Naive B cell (primary cell): ENCODE measurements around the gene MCF2L. TPM values are rescaled to one million over a fixed set of nuclear protein-coding genes. Genes with fewer than 3 reads are reported as not detected.

Experiments used
- ATAC-seq, 2 donors: fragments of 150-1000 bp; cut with Tn5 transposase; 2 replicates each; pipeline ENCODE4 v1.10.0; 2021; ENCODE audit warnings: low read depth in 2 of 2, mild to moderate bottlenecking in 2 of 2, moderate library complexity in 2 of 2
- DNase-seq: peaks from one replicate; pipeline ENCODE4 v3.0.0; 2022
- H3K27ac Mint-ChIP-seq, 6 donors: one replicate each; pipeline ENCODE4 v1.8.0; 2020 to 2022; ENCODE audit warnings: mild to moderate bottlenecking in 6 of 6, mixed read lengths in 6 of 6, moderate library complexity in 5 of 6, inconsistent platforms in 2 of 6
- H3K27me3 Mint-ChIP-seq, 3 donors: one replicate each; pipeline ENCODE4 v1.8.0; 2021 to 2022; ENCODE audit warnings: mixed read lengths in 3 of 3, mild to moderate bottlenecking in 1 of 3
- H3K36me3 Mint-ChIP-seq, 2 donors: one replicate each; pipeline ENCODE4 v1.8.0; 2020 to 2022; ENCODE audit warnings: mixed read lengths in 2 of 2, inconsistent platforms in 1 of 2, mild to moderate bottlenecking in 1 of 2
- H3K4me1 Mint-ChIP-seq, 3 donors: one replicate each; pipeline ENCODE4 v1.8.0; 2020 to 2022; ENCODE audit warnings: mixed read lengths in 3 of 3, inconsistent platforms in 1 of 3, mild to moderate bottlenecking in 1 of 3, moderate library complexity in 1 of 3
- H3K4me3 Mint-ChIP-seq, 8 donors: one replicate each; pipeline ENCODE4 v1.8.0; 2020 to 2022; ENCODE audit warnings: mild to moderate bottlenecking in 8 of 8, mixed read lengths in 8 of 8, moderate library complexity in 8 of 8, inconsistent platforms in 2 of 8
- H3K9me3 Mint-ChIP-seq, 7 donors: one replicate each; pipeline ENCODE4 v1.8.0; 2020 to 2022; ENCODE audit warnings: mixed read lengths in 7 of 7, mild to moderate bottlenecking in 5 of 7, inconsistent platforms in 2 of 7, moderate library complexity in 1 of 7
- polyA plus RNA-seq, 6 donors: library from polyadenylated mRNA; unstranded; fragments of 300-500 nt; fragmentation: Illumina TruSeq; gene quantifications; one replicate each; pipeline ENCODE4 v1.2.3, GENCODE V29; 2021; ENCODE audit warnings: low read depth in 6 of 6

MCF2L gene
- polyA plus RNA-seq, 6 donors from 2014 or later = 2.1 to 4.7 (median 4.2) TPM

GRCh38 chr13:113045251-113046127, 76.5 kb downstream of the MCF2L start:
- Mint-ChIP-seq H3K4me3 (no peak overlapping the region), H3K27ac (peak overlapping the region in 1 of 6 donors; percentile 69), H3K4me1 (peaks cover 0 to 9% (median 0%) of the 10 kb centered on the region in 3 donors), H3K36me3 (peaks cover 7 to 9% of the 10 kb centered on the region in 2 donors), H3K9me3 (no peaks in the 10 kb centered on the region), H3K27me3 (peaks cover 0 to 4% (median 0%) of the 10 kb centered on the region in 3 donors)
- ATAC-seq = no peak
- DNase-seq = no peak

DNA sequence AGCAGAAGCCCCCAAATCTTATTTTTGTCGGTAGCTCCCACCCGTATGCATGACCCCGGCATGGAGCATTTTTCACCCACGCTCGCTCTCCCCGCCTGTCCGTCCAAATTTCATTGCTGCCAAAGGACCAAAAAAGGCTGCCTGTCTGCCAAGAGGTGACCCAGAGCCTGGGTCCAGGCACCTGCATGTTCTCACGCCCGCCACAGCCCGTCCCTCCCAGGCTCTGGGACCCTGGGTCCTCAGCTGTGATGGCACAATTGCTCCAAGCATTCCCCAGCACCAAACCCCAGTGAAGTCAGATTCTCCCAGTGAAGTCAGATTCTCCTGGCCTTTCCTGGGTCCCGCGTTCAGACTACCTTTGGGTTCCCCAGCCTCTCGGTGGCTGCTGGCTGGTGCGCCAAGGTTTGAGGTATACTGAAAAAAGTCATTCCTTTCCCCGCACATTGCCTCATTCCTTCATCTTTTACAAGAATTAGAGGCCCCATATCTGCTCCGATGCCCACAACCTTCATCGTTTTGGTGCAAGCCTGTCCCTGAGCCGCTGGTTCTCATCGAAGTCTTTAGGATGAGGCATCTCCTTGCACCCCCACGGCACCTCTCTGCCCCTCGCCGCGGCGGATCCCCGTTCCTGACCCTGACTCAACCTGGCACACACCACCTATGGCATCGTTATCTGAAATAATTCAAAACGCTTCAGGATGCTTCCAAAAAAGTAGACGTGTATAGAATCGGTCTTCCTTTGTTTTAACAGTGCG, 77.3 kb downstream of the MCF2L start:
- ATAC-seq = no peak
- Mint-ChIP-seq H3K4me3 (no peak overlapping the region), H3K9me3 (no peaks in the 10 kb centered on the region), H3K27ac (no peak overlapping the region), H3K4me1 (peaks cover 0 to 9% (median 0%) of the 10 kb centered on the region in 3 donors), H3K27me3 (peaks cover 0 to 4% (median 0%) of the 10 kb centered on the region in 3 donors), H3K36me3 (peaks cover 7 to 9% of the 10 kb centered on the region in 2 donors)
- DNase-seq = no peak

DNA sequence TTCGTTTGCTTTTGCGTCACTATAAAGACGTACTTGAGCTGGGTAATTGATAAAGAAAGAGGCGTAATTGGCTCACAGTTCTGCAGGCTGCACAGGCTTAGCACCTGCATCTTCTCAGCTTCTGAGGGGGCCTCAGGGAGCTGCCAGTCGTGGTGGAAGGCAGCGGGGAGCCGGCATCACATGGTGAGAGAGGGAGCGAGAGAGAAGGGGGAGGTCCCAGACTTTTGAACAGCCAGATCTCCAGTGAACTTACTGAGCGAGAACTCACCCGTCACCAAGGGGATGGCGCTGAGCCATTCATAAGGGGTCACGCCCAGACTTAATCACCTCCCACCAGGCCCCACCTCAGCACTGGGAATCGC, 77.8 kb downstream of the MCF2L start:
- Mint-ChIP-seq H3K9me3 (no peaks in the 10 kb centered on the region), H3K4me1 (peaks cover 0 to 9% (median 0%) of the 10 kb centered on the region in 3 donors), H3K27ac (peak overlapping the region in 1 of 6 donors; percentile 90), H3K4me3 (no peak overlapping the region), H3K27me3 (peaks cover 0 to 4% (median 0%) of the 10 kb centered on the region in 3 donors), H3K36me3 (peaks cover 7 to 9% of the 10 kb centered on the region in 2 donors)
- no peak for DNase-seq
- no peak for ATAC-seq

DNA sequence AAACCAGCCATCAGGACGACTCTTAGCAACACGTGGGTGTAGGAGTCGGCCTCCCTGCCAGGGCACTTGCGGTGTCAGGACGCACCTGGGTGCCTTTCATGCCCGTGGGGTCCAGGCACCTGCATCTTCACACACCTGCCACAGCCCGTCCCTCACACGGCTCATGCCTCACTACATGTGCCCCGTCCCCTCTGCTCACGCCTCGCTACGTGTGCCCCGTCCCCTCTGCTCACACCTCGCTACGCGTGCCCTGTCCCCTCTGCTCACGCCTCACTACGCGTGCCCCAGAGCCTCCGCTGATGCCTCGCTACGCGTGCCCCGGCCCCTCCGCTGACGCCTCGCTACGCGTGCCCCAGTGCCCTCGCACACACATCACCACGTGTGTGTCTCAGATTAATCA, 78.6 kb downstream of the MCF2L start:
- H3K27me3 Mint-ChIP-seq = no peaks in the 10 kb centered on the region
- DNase-seq (no peak), ATAC-seq (no peak)
- H3K27ac Mint-ChIP-seq = no peak overlapping the region
- peaks cover 9 to 11% of the 10 kb centered on the region in 2 donors for H3K36me3 Mint-ChIP-seq
- peaks cover 0 to 9% (median under 1%) of the 10 kb centered on the region in 3 donors for H3K4me1 Mint-ChIP-seq
- no peak overlapping the region for H3K4me3 Mint-ChIP-seq
- no peaks in the 10 kb centered on the region for H3K9me3 Mint-ChIP-seq

DNA sequence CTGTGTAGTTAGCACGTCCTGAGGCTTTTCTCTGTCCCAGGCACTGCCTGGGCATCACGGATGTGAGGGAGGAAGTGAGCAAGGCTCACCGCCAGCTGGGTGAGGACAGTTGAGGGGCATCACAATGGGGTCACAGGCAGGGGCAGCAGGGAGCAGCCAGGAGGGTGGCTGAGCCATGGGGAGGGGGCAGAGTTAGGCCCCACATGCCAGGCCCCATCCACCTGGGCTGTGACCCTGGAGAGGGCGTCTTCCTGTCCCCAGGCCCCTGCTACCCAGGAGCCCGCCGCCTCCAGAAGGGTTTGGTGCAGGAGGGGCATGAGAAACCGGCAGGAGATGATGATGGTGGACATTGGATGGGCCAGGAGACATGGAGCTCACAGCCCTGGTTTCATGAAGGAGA, 79.8 kb downstream of the MCF2L start:
- Mint-ChIP-seq H3K9me3 (no peaks in the 10 kb centered on the region), H3K27me3 (no peaks in the 10 kb centered on the region), H3K27ac (peak overlapping the region in 1 of 6 donors; percentile 24), H3K4me1 (peaks cover 0 to 9% (median 4%) of the 10 kb centered on the region in 3 donors), H3K36me3 (peaks cover 9 to 15% of the 10 kb centered on the region in 2 donors), H3K4me3 (no peak overlapping the region)
- DNase-seq = no peak
- ATAC-seq = no peak

- no peak for ATAC-seq
- peaks cover 0 to 9% (median 4%) of the 10 kb centered on the region in 3 donors for H3K4me1 Mint-ChIP-seq
- no peak overlapping the region for H3K4me3 Mint-ChIP-seq
- no peaks in the 10 kb centered on the region for H3K9me3 Mint-ChIP-seq
- H3K27ac Mint-ChIP-seq = no peak overlapping the region
- no peak for DNase-seq
- no peaks in the 10 kb centered on the region for H3K27me3 Mint-ChIP-seq
- peaks cover 9 to 15% of the 10 kb centered on the region in 2 donors for H3K36me3 Mint-ChIP-seq
Observed at GRCh38 chr13:113049521-113049941, 80.5 kb downstream of the MCF2L start.

- no peak for ATAC-seq
- Mint-ChIP-seq H3K27ac (no peak overlapping the region), H3K36me3 (peaks cover 9 to 15% of the 10 kb centered on the region in 2 donors), H3K9me3 (no peaks in the 10 kb centered on the region), H3K27me3 (no peaks in the 10 kb centered on the region), H3K4me3 (no peak overlapping the region), H3K4me1 (peaks cover 0 to 9% (median 4%) of the 10 kb centered on the region in 3 donors)
- DNase-seq = no peak
Observed at GRCh38 chr13:113049981-113050380, 81.0 kb downstream of the MCF2L start.

DNA sequence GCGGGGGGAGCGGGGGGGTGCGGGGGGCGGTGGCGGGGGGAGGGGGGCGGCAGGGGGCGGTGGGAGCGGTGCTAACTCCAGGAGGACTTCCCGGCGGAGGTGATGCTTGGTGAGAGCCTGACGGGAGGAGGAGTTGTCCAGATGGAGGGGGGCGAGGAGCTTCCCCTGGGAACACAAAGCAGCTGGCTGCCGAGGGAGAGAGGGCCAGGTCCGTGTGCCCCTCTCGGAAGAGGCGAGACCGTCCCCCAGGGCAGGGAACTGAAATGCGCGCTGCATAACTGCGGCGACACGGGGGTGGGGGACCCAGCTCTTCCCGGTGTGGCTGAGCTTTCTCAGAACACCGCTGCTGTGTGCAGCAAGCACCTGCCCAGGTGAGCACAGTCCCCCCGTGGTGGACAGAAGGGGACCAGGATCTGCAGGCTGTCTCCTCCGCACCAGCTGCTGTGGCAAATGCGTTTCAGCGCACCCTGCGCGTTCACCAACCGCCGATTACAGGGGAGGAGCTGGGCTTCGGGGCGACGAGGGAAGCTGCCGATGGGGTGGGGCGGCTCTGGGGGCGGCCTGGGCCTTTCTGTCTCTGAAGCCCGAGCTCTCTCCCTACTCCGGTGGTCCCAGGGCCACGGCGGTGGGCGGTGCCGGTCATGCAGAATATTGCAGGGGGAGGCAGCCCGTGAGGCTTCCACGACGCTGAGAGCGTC, 81.9 kb downstream of the MCF2L start:
- H3K4me3 Mint-ChIP-seq = no peak overlapping the region
- no peak for ATAC-seq

GRCh38 chr13:113051641-113052040, 82.6 kb downstream of the MCF2L start:
- no peak for ATAC-seq
- Mint-ChIP-seq H3K9me3 (no peaks in the 10 kb centered on the region), H3K27ac (peak overlapping the region in 2 of 6 donors; percentile 27 to 47), H3K4me1 (peaks cover 0 to 4% (median 2%) of the 10 kb centered on the region in 3 donors), H3K4me3 (no peak overlapping the region), H3K36me3 (peaks cover 0 to 11% of the 10 kb centered on the region in 2 donors), H3K27me3 (no peaks in the 10 kb centered on the region)
- no peak for DNase-seq

More for the DNA sequence above, 81.9 kb downstream of the MCF2L start:
- Mint-ChIP-seq H3K9me3 (no peaks in the 10 kb centered on the region), H3K27me3 (no peaks in the 10 kb centered on the region), H3K36me3 (peaks cover 6 to 15% of the 10 kb centered on the region in 2 donors), H3K4me1 (peaks cover 0 to 9% (median 4%) of the 10 kb centered on the region in 3 donors), H3K27ac (no peak overlapping the region)
- DNase-seq = no peak

DNA sequence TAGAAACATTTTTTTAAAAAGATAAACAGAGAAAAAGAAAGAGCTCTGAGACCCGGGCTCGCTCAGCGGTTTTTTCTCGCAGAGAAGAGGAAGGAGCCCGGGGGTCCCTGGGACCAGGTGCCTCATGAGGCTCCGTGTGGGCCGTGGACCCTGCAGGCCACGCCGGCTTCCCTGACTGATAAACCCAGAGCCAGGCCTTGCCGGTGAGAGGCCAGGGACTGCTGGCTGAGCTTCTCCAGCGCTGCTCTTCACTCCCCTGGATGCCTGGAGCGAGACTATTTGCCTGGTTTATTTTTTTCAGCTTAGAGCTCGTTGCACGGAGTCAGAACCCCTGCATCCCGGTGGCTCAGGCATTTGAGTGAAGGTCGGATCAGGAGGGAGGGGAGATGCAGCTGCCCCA, 83.2 kb downstream of the MCF2L start:
- ATAC-seq (no peak), DNase-seq (no peak)
- Mint-ChIP-seq H3K9me3 (no peaks in the 10 kb centered on the region), H3K4me3 (no peak overlapping the region), H3K4me1 (peaks cover 0 to 4% (median 0%) of the 10 kb centered on the region in 3 donors), H3K27me3 (no peaks in the 10 kb centered on the region), H3K36me3 (peaks cover 0 to 8% of the 10 kb centered on the region in 2 donors), H3K27ac (no peak overlapping the region)

- Mint-ChIP-seq H3K4me3 (no peak overlapping the region), H3K36me3 (peaks cover 0 to 8% of the 10 kb centered on the region in 2 donors), H3K27ac (peak overlapping the region in 1 of 6 donors; percentile 13), H3K9me3 (no peaks in the 10 kb centered on the region), H3K4me1 (peaks cover 0 to 4% (median 0%) of the 10 kb centered on the region in 3 donors), H3K27me3 (no peaks in the 10 kb centered on the region)
- ATAC-seq = no peak
- DNase-seq = no peak
Observed at GRCh38 chr13:113052971-113053370, 84.0 kb downstream of the MCF2L start.

DNA sequence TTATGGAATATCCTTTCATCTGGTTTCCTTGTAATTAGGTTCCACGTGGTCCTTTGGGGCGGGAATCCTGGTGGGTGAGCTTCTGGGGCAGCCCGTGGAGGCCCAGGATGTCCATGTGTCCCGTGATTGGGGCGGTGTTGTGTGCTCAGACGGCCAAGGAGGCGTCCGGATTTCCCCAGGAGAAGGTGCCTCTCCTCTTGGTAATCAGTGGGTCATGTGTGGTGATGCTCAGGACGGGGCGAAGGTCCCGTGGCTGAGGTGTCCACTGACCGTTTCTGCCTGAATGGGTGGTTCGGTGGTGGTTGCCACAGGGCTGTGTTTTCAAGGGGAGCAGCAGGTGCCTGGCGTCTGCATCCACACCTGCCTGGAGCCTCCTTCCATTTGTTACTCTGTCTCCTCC, 84.4 kb downstream of the MCF2L start:
- peak overlapping the region in 1 of 6 donors; percentile 13 for H3K27ac Mint-ChIP-seq

More for the DNA sequence above, 84.4 kb downstream of the MCF2L start:
- H3K9me3 Mint-ChIP-seq = no peaks in the 10 kb centered on the region
- H3K36me3 Mint-ChIP-seq = peaks cover 0 to 8% of the 10 kb centered on the region in 2 donors
- no peaks in the 10 kb centered on the region for H3K27me3 Mint-ChIP-seq
- H3K4me3 Mint-ChIP-seq = no peak overlapping the region
- ATAC-seq = no peak
- no peak for DNase-seq
- peaks cover 0 to 4% (median 0%) of the 10 kb centered on the region in 3 donors for H3K4me1 Mint-ChIP-seq
